ENCODE measurements around the gene RSU1. TPM values are rescaled to one million over a fixed set of nuclear protein-coding genes. Genes with fewer than 3 reads are reported as not detected.

RSU1 gene
- total RNA-seq, 1 donor, result 94.1 TPM

DNA sequence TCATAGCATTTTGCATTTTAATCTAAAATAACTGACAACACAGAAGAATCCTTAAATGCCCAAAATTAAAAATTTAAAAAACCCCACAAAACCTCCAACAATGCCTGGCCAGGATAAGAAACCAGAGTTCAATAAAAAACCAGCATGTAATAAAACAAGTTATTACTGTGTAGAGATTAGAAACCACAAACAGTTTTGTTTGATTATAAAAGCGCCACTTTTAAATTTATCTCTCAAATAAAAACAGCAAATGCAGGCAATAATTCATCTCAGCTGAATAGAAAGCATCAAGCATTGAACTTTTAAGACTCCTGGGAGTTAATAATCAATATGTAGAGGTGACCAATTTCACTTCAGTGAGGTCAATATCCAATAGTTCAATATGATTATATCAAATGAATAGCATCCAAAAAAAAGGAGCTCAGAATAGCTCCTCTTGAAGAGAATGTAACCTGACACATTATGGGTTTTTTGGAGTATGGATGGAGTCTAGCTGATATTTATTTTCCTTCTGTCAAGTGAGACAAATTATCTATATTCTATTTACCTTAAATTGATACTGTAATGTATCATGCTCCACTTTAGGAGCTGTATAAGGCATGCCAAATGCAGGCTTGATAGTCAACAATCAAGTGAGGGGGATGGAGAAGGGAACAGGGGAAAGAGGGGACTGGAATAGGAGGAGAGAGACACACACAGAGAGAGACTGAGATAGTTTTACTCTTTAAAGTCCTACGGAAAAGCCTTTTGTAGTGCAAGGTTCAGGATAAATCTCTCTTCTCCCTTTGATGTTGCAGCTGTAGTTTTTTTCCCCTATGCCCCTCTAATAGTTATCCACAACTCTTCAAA is 130.9 kb downstream of the RSU1 start:
- Histone ChIP-seq H3K4me2 (ENCODE audit: insufficient read depth, low read length) (no peak overlapping the region), H3K4me1 (ENCODE audit: insufficient read depth, low read length) (no peaks in the 10 kb centered on the region), H3K4me3 (ENCODE audit: insufficient read depth, low read length) (no peak overlapping the region), H2AFZ (ENCODE audit: low read length) (no peak overlapping the region), H3K27me3 (ENCODE audit: insufficient read depth, low read length) (no peaks in the 10 kb centered on the region), H3K27ac (ENCODE audit: low read depth, low read length) (no peak overlapping the region), H4K20me1 (ENCODE audit: insufficient read depth, low read length) (peaks cover 2% of the 10 kb centered on the region), H3K36me3 (ENCODE audit: insufficient read depth, low read length) (peaks cover 7% of the 10 kb centered on the region), H3K9me3 (ENCODE audit: low read depth, low read length) (no peaks in the 10 kb centered on the region), H3K79me2 (ENCODE audit: insufficient read depth, low read length) (no peaks in the 10 kb centered on the region)
- TF ChIP-seq, protein P1, sequence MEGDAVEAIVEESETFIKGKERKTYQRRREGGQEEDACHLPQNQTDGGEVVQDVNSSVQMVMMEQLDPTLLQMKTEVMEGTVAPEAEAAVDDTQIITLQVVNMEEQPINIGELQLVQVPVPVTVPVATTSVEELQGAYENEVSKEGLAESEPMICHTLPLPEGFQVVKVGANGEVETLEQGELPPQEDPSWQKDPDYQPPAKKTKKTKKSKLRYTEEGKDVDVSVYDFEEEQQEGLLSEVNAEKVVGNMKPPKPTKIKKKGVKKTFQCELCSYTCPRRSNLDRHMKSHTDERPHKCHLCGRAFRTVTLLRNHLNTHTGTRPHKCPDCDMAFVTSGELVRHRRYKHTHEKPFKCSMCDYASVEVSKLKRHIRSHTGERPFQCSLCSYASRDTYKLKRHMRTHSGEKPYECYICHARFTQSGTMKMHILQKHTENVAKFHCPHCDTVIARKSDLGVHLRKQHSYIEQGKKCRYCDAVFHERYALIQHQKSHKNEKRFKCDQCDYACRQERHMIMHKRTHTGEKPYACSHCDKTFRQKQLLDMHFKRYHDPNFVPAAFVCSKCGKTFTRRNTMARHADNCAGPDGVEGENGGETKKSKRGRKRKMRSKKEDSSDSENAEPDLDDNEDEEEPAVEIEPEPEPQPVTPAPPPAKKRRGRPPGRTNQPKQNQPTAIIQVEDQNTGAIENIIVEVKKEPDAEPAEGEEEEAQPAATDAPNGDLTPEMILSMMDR (IDR thresholded peaks at IDR 0.05; ENCODE audit: extremely low read depth, low read depth, low read length), result no peak
- no peak for DNase-seq (ENCODE audit: insufficient read length, low spot score, missing footprints)

DNA sequence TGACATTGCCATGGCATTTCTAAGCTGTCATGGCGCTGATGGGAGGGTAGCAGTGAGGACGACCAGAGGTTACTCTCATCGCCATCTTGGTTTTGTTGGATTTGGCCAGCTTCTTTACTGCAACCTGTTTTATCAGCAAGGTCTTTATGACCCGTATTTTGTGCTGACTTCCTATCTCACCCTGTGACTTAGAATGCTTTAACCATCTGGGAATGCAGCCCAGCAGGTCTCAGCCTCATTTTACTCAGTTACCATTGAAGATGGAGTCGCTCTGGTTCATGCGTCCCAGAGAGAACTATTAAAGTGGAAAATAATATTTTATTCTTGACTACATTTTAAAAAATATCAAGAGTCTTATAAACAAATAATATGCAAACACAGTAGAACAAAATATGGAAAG is 131.7 kb downstream of the RSU1 start:
- Histone ChIP-seq H3K27ac (ENCODE audit: low read depth, low read length) (no peak overlapping the region), H2AFZ (ENCODE audit: low read length) (no peak overlapping the region), H3K9me3 (ENCODE audit: low read depth, low read length) (no peaks in the 10 kb centered on the region), H3K4me1 (ENCODE audit: insufficient read depth, low read length) (no peaks in the 10 kb centered on the region), H3K4me3 (ENCODE audit: insufficient read depth, low read length) (no peak overlapping the region), H3K79me2 (ENCODE audit: insufficient read depth, low read length) (no peaks in the 10 kb centered on the region), H3K36me3 (ENCODE audit: insufficient read depth, low read length) (peaks cover 7% of the 10 kb centered on the region), H3K27me3 (ENCODE audit: insufficient read depth, low read length) (no peaks in the 10 kb centered on the region), H3K4me2 (ENCODE audit: insufficient read depth, low read length) (no peak overlapping the region), H4K20me1 (ENCODE audit: insufficient read depth, low read length) (peaks cover 2% of the 10 kb centered on the region)
- DNase-seq (ENCODE audit: insufficient read length, low spot score, missing footprints), result no peak
- TF ChIP-seq, protein P1 (IDR thresholded peaks at IDR 0.05; ENCODE audit: extremely low read depth, low read depth, low read length), result no peak

DNA sequence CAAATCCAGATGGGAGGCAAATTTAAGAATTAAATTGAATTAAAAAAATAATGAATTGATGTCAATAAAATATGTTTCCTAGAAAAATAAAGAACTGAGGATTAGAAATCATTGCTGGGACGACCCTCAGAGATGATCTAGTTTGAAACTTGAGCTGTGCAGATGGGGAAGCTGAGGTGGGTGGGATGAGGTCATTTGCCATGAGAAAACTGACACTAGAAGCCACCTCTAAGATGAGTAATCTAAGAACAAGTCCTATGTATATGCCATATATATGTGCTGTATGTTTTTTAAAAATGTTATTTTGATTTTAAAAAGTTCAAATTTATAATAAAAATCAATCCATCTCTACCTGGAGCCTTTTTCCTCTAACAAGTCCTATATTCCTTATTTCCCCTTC is 135.7 kb downstream of the RSU1 start:
- DNase-seq (ENCODE audit: insufficient read length, low spot score, missing footprints), result no peak
- no peak overlapping the region for H3K27ac ChIP-seq (ENCODE audit: low read depth, low read length)
- no peaks in the 10 kb centered on the region for H3K4me1 ChIP-seq (ENCODE audit: insufficient read depth, low read length)
- no peaks in the 10 kb centered on the region for H3K79me2 ChIP-seq (ENCODE audit: insufficient read depth, low read length)
- peaks cover 6% of the 10 kb centered on the region for H4K20me1 ChIP-seq (ENCODE audit: insufficient read depth, low read length)
- no peak overlapping the region for H3K4me3 ChIP-seq (ENCODE audit: insufficient read depth, low read length)
- no peaks in the 10 kb centered on the region for H3K27me3 ChIP-seq (ENCODE audit: insufficient read depth, low read length)
- H3K9me3 ChIP-seq (ENCODE audit: low read depth, low read length), result no peaks in the 10 kb centered on the region
- no peaks in the 10 kb centered on the region for H3K36me3 ChIP-seq (ENCODE audit: insufficient read depth, low read length)
- no peak overlapping the region for H3K4me2 ChIP-seq (ENCODE audit: insufficient read depth, low read length)
- H2AFZ ChIP-seq (ENCODE audit: low read length), result no peak overlapping the region
- TF ChIP-seq, protein P1 (IDR thresholded peaks at IDR 0.05; ENCODE audit: extremely low read depth, low read depth, low read length), result no peak

DNA sequence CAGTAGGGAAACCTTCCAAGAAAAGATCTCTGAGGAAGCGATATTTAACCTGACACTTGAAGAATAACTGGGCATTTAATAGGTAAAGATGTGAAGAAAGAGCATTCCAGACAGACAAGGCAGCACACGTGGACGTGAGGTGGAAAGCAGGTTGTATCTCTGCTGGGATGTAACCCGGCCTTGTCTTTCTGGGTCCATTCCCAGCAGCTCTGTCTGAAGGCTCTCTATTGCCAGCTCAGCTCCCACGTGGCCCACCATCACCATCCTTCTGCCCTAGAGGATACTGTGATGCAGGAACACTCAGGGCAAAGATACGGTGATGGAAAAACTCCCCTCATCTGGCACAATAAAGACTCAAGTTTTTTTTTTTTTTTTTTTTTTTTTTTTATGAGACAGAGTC is 137.7 kb downstream of the RSU1 start:
- no peaks in the 10 kb centered on the region for H3K36me3 ChIP-seq (ENCODE audit: insufficient read depth, low read length)
- H2AFZ ChIP-seq (ENCODE audit: low read length), result no peak overlapping the region
- TF ChIP-seq, protein P1 (IDR thresholded peaks at IDR 0.05; ENCODE audit: extremely low read depth, low read depth, low read length), result no peak
- no peaks in the 10 kb centered on the region for H3K4me1 ChIP-seq (ENCODE audit: insufficient read depth, low read length)
- H4K20me1 ChIP-seq (ENCODE audit: insufficient read depth, low read length), result peaks cover 15% of the 10 kb centered on the region
- H3K27me3 ChIP-seq (ENCODE audit: insufficient read depth, low read length), result no peaks in the 10 kb centered on the region
- no peaks in the 10 kb centered on the region for H3K9me3 ChIP-seq (ENCODE audit: low read depth, low read length)
- no peaks in the 10 kb centered on the region for H3K79me2 ChIP-seq (ENCODE audit: insufficient read depth, low read length)
- no peak overlapping the region for H3K4me3 ChIP-seq (ENCODE audit: insufficient read depth, low read length)
- no peak overlapping the region for H3K27ac ChIP-seq (ENCODE audit: low read depth, low read length)
- no peak overlapping the region for H3K4me2 ChIP-seq (ENCODE audit: insufficient read depth, low read length)
- DNase-seq (ENCODE audit: insufficient read length, low spot score, missing footprints), result no peak
